H1 (cell line): ENCODE measurements around the gene GZF1.

Experiments used
- CEBPB ChIP-seq: IDR thresholded peaks from 2 replicates; pipeline ENCODE4 v1.6.1; 2012; ENCODE audit warnings: low read depth, low read length
- POLR2AphosphoS5 ChIP-seq: IDR thresholded peaks from 2 replicates; pipeline ENCODE4 v1.6.1; 2011; ENCODE audit warnings: low read depth, low read length
- RFX5 ChIP-seq: IDR thresholded peaks from 2 replicates; pipeline ENCODE4 v1.6.1; 2011; ENCODE audit warnings: low read depth, low read length, improper control_type of control experiment, borderline replicate concordance
- RXRA ChIP-seq: IDR thresholded peaks from 2 replicates; pipeline ENCODE4 v1.6.1; 2011; ENCODE audit warnings: low read depth, mild to moderate bottlenecking, low read length, moderate library complexity; ENCODE audit not compliant: insufficient read depth

GRCh38 chr20:23316626-23317025 is 45.4 kb upstream of the GZF1 start:
- TF ChIP-seq RFX5 (no peak), RXRA (no peak), POLR2AphosphoS5 (no peak), CEBPB (no peak)
